ENCODE results near the gene SLC27A1.

- no peak for TF ChIP-seq CTCF (IDR thresholded peaks at IDR 0.05)
- peak in 1 of 2 donors; percentile 48 for TF ChIP-seq POLR2A (IDR thresholded peaks at IDR 0.05)
Measured at GRCh38 chr19:17555480-17555928, 85.2 kb downstream of the SLC27A1 start, which contains the start of gene COLGALT1.

Measured in vagina (tissue), 2 donors.